Measurements from ENCODE around the gene MRAP.

Gene MRAP

GRCh38 chr21:32348604-32349332 lies 50.1 kb downstream of the MRAP start:
- H3K4me3 ChIP-seq (ENCODE audit: low read depth, low read length) = no peak overlapping the region
- no peak for TF ChIP-seq CTCF (IDR thresholded peaks at IDR 0.05; ENCODE audit: low read depth, low read length)

DNA sequence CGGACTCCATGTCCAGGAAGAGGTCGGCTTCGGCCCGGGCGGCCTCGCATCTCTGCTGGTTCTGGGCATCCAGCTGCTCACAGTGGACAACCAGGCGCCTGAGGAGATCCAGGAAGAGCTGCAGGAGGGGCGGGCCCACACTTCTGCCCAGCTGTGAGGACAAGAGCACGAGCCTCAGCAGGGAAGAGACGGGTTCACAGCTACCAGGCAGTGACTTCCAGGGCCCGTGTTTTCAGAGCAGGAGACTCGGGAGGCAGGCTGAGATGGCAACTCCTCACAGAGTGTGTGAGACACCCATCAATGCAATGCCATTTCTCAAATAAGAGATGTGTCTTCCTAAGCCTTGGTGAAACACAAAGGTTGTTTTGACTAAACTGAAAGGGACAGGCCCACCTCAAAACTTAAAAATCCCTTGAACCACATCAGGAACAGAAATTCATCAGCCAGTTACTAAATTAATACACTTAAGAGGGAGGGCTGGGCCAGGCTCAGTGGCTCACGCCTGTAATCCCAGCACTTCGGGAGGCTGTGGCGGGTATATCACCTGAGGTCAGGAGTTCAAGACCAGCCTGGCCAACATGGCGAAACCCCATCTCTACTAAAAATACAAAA lies 50.8 kb downstream of the MRAP start:
- H3K4me3 ChIP-seq (ENCODE audit: low read depth, low read length) = no peak overlapping the region
- TF ChIP-seq CTCF (IDR thresholded peaks at IDR 0.05; ENCODE audit: low read depth, low read length) = no peak

GRCh38 chr21:32350211-32350980 lies 51.7 kb downstream of the MRAP start:
- TF ChIP-seq CTCF (IDR thresholded peaks at IDR 0.05; ENCODE audit: low read depth, low read length) = no peak
- no peak overlapping the region for H3K4me3 ChIP-seq (ENCODE audit: low read depth, low read length)

DNA sequence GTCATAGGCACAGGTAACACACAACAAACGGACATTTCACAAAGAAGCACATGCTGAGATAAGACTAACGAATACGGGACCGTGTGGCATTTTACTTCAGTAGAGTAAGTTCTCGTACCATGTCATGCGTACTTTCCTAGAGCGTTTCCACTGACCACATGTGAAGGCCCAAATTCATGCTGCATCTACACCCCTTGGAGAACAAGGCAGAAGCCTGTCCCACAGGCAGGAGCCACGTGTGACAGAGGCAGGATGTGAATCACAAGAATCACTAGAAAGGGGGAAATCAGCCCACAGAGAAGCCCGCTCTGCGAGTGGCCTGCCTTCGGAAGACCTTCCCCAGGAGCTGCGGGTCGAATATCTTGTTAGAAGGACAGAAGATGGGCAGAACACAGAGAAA lies 52.3 kb downstream of the MRAP start:
- TF ChIP-seq CTCF (IDR thresholded peaks at IDR 0.05; ENCODE audit: low read depth, low read length) = no peak

DNA sequence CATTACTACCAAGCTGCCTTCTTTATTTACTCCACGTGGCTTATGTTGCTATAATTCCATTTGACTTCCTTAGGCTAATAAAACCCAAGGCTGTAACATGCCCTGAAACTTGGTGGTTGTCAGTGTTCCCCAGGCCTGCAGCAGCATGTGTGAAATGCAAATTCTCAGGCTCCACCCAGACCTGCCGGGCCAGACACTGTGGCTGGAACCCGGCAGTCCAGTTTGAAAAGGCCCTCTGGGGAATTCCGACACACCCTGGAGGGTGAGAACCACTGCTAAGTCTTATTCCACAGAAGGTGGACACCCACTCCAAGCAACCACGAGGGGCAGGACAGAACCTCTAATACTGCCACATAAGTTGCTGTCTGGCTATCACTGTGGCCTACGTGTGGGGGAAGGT lies 52.8 kb downstream of the MRAP start:
- no peak for TF ChIP-seq CTCF (IDR thresholded peaks at IDR 0.05; ENCODE audit: low read depth, low read length)
- no peak overlapping the region for H3K4me3 ChIP-seq (ENCODE audit: low read depth, low read length)

More for the DNA sequence above, 52.3 kb downstream of the MRAP start:
- H3K4me3 ChIP-seq (ENCODE audit: low read depth, low read length) = no peak overlapping the region

DNA sequence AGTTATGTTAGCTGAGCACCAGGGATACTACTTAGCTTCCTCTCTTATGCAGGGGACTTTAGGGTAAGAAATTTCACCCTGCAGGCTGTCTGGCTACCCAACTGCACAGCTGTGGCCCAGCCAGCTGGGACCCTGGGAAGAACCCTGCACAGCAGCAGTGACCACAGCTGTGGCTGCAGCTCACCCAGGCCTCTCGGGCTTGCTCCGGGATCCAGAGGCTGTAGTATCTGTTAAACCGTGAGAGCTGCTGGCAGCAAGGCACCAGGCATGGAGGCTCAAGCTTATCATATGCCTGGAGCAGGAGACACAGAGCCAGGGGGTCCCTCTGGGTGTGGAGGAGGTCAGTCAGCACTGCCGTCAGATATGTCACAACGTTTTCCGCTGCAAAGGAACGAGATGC lies 53.9 kb downstream of the MRAP start:
- H3K4me3 ChIP-seq (ENCODE audit: low read depth, low read length) = no peak overlapping the region
- no peak for TF ChIP-seq CTCF (IDR thresholded peaks at IDR 0.05; ENCODE audit: low read depth, low read length)

Measured in WI38 (cell line).